Measurements from ENCODE around the gene BICC1.

The BICC1 gene

GRCh38 chr10:58836176-58836700 lies 323.6 kb downstream of the BICC1 start:
- H3K27ac ChIP-seq, result no peak overlapping the region
- no peak for TF ChIP-seq ZFX (IDR thresholded peaks at IDR 0.05)
- no peak for TF ChIP-seq CTCF (conservative IDR thresholded peaks at IDR 0.05)

GRCh38 chr10:58836991-58837575 lies 324.4 kb downstream of the BICC1 start:
- H3K27ac ChIP-seq, result no peak overlapping the region
- TF ChIP-seq CTCF (conservative IDR thresholded peaks at IDR 0.05) (no peak), ZFX (IDR thresholded peaks at IDR 0.05) (no peak)

- TF ChIP-seq CTCF (conservative IDR thresholded peaks at IDR 0.05), result no peak
- no peak for TF ChIP-seq ZFX (IDR thresholded peaks at IDR 0.05)
- H3K27ac ChIP-seq, result no peak overlapping the region
Measured at GRCh38 chr10:58837826-58838225, 325.2 kb downstream of the BICC1 start.

- no peak overlapping the region for H3K27ac ChIP-seq
- TF ChIP-seq ZFX (IDR thresholded peaks at IDR 0.05) (no peak), CTCF (conservative IDR thresholded peaks at IDR 0.05) (no peak)
Measured at GRCh38 chr10:58838561-58839208, 326.0 kb downstream of the BICC1 start.

- no peak overlapping the region for H3K27ac ChIP-seq
- TF ChIP-seq CTCF (conservative IDR thresholded peaks at IDR 0.05) (no peak), ZFX (IDR thresholded peaks at IDR 0.05) (no peak)
Measured at GRCh38 chr10:58839771-58840170, 327.1 kb downstream of the BICC1 start.

GRCh38 chr10:58840840-58841435 lies 328.3 kb downstream of the BICC1 start:
- H3K27ac ChIP-seq, result no peak overlapping the region
- no peak for TF ChIP-seq ZFX (IDR thresholded peaks at IDR 0.05)
- TF ChIP-seq CTCF (conservative IDR thresholded peaks at IDR 0.05), result no peak

- TF ChIP-seq ZFX (IDR thresholded peaks at IDR 0.05) (no peak), CTCF (conservative IDR thresholded peaks at IDR 0.05) (no peak)
- H3K27ac ChIP-seq, result no peak overlapping the region
Measured at GRCh38 chr10:58842860-58843376, 330.2 kb downstream of the BICC1 start.
